ENCODE data around the gene RANBP2. TPM values are rescaled to one million over a fixed set of nuclear protein-coding genes. Genes with fewer than 3 reads are reported as not detected.

The RANBP2 gene
- total RNA-seq, 4 donors from 2014 or later, result 24.7 to 64.5 (median 52.5) TPM

- intact Hi-C loops (cut with DNase I; ENCODE audit: low total_unique reads), result no loop called here
- H3K27me3 ChIP-seq, result no peaks in the 10 kb centered on the region
- H3K4me1 ChIP-seq, result peaks cover 0 to 16% (median 11%) of the 10 kb centered on the region in 4 donors
- H3K27ac ChIP-seq, result peak within 1 kb of the TSS; percentile 69 to 90 (median 84)
- TF ChIP-seq POLR2A (IDR thresholded peaks at IDR 0.05), result peak; percentile 56
- TF ChIP-seq POLR2AphosphoS5 (IDR thresholded peaks at IDR 0.05), result peak; percentile 63 to 83 (median 77)
- TF ChIP-seq EP300 (IDR thresholded peaks at IDR 0.05; ENCODE audit: low read depth), result no peak
- no peaks in the 10 kb centered on the region for H3K9me3 ChIP-seq
- peak; percentile 93 for DNase-seq
- peak within 1 kb of the TSS; percentile 49 to 78 (median 68) for H3K4me3 ChIP-seq
- in situ Hi-C loops (cut with MboI; ENCODE audit: low pct_ligation_motif_present in 1 of 4, low pct_unique_long_range_greater_than_20kb in 1 of 4, low sequenced_read_pairs in 3 of 4), result no loop called here
- peaks cover 0 to 14% (median 3%) of the 10 kb centered on the region in 4 donors for H3K36me3 ChIP-seq
- WGBS, 2 donors (ENCODE audit: low coverage in 1 of 2), result 1 to 3% methylated on average over 9 to 63 of the region's 78 CpGs
These were observed 67.3 kb downstream of the RANBP2 start, which contains the start of gene CCDC138 for GRCh38 chr2:108786354-108787215. Gene CCDC138, plus strand, starts transcription at chr2:108786771. Its CDS starts 52 bp downstream, at chr2:108786823.

GRCh38 chr2:108787216-108787541 is 67.9 kb downstream of the RANBP2 start:
- Histone ChIP-seq H3K36me3 (peaks cover 0 to 8% (median 5%) of the 10 kb centered on the region in 4 donors), H3K27me3 (no peaks in the 10 kb centered on the region), H3K9me3 (no peaks in the 10 kb centered on the region), H3K4me3 (peak overlapping the region; percentile 49 to 78 (median 68)), H3K4me1 (peaks cover 0 to 16% (median 11%) of the 10 kb centered on the region in 4 donors), H3K27ac (peak overlapping the region; percentile 69 to 90 (median 84))
- in situ Hi-C loops (cut with MboI; ENCODE audit: low pct_ligation_motif_present in 1 of 4, low pct_unique_long_range_greater_than_20kb in 1 of 4, low sequenced_read_pairs in 3 of 4) (no loop called here), intact Hi-C loops (cut with DNase I; ENCODE audit: low total_unique reads) (no loop called here)
- DNase-seq, result no peak
- 3 to 4% methylated on average over 5 to 6 of the region's 6 CpGs for WGBS, 2 donors (ENCODE audit: low coverage in 1 of 2)
- TF ChIP-seq POLR2AphosphoS5 (IDR thresholded peaks at IDR 0.05) (no peak), POLR2A (IDR thresholded peaks at IDR 0.05) (no peak), EP300 (IDR thresholded peaks at IDR 0.05; ENCODE audit: low read depth) (no peak), CTCF (IDR thresholded peaks at IDR 0.05) (no peak)

- no peak overlapping the region for H3K4me3 ChIP-seq
- in situ Hi-C loops (cut with MboI; ENCODE audit: low pct_ligation_motif_present in 1 of 4, low pct_unique_long_range_greater_than_20kb in 1 of 4, low sequenced_read_pairs in 3 of 4), result no loop called here
- no peaks in the 10 kb centered on the region for H3K36me3 ChIP-seq
- H3K9me3 ChIP-seq, result no peaks in the 10 kb centered on the region
- WGBS, 2 donors (ENCODE audit: low coverage in 1 of 2), result 88 to 92% methylated on average over 5 to 7 of the region's 7 CpGs
- H3K4me1 ChIP-seq, result no peaks in the 10 kb centered on the region
- H3K27ac ChIP-seq, result no peak overlapping the region
- intact Hi-C loops (cut with DNase I; ENCODE audit: low total_unique reads), result no loop called here
- no peaks in the 10 kb centered on the region for H3K27me3 ChIP-seq
- TF ChIP-seq POLR2AphosphoS5 (IDR thresholded peaks at IDR 0.05) (no peak), CTCF (IDR thresholded peaks at IDR 0.05) (no peak), POLR2A (IDR thresholded peaks at IDR 0.05) (no peak), EP300 (IDR thresholded peaks at IDR 0.05; ENCODE audit: low read depth) (no peak)
- no peak for DNase-seq
These were observed 83.9 kb downstream of the RANBP2 start for GRCh38 chr2:108803045-108803736.

GRCh38 chr2:108805032-108805431 is 85.8 kb downstream of the RANBP2 start:
- H3K27ac ChIP-seq, result no peak overlapping the region

More at GRCh38 chr2:108805032-108805431, 85.8 kb downstream of the RANBP2 start:
- no peak for TF ChIP-seq POLR2A (IDR thresholded peaks at IDR 0.05)
- no peak for TF ChIP-seq EP300 (IDR thresholded peaks at IDR 0.05; ENCODE audit: low read depth)
- TF ChIP-seq CTCF (IDR thresholded peaks at IDR 0.05), result no peak
- TF ChIP-seq POLR2AphosphoS5 (IDR thresholded peaks at IDR 0.05), result no peak
- Histone ChIP-seq H3K4me1 (no peaks in the 10 kb centered on the region), H3K9me3 (peaks cover 0 to 12% of the 10 kb centered on the region in 2 donors), H3K4me3 (no peak overlapping the region), H3K36me3 (peaks cover 0 to 5% (median 0%) of the 10 kb centered on the region in 4 donors), H3K27me3 (no peaks in the 10 kb centered on the region)
- 61 to 79% methylated on average over 1 of the region's 1 CpG for WGBS, 2 donors (ENCODE audit: low coverage in 1 of 2)
- in situ Hi-C loops (cut with MboI; ENCODE audit: low pct_ligation_motif_present in 1 of 4, low pct_unique_long_range_greater_than_20kb in 1 of 4, low sequenced_read_pairs in 3 of 4), result no loop called here
- intact Hi-C loops (cut with DNase I; ENCODE audit: low total_unique reads), result no loop called here
- no peak for DNase-seq

Measured in transverse colon (tissue), 4 donors.